Panc1 (cell line): ENCODE results near the gene FAM98C. TPM values are rescaled to one million over a fixed set of nuclear protein-coding genes. Genes with fewer than 3 reads are reported as not detected.

Experiments used
- ATAC-seq: fragments of 200-7000 bp; cut with Tn5 transposase; 2 replicates; pipeline ENCODE4 v1.9.1; 2020; ENCODE audit warnings: mild to moderate bottlenecking, moderate library complexity
- BruUV-seq: library from RNA; stranded (reverse); fragments of 400-500 nt; replicated peaks from 2 replicates; lab custom pipeline; 2021; lab: Mats Ljungman, UMichigan
- CTCF ChIA-PET: fragments of 300-600 bp; sonication (Branson Sonifier 250); formaldehyde crosslinking; loops from one replicate; lab custom pipeline; 2022; ENCODE audit warnings: antibody characterized with exemption; lab: Charles Lee
- POLR2A ChIA-PET: fragments of 300-600 bp; sonication (Branson Sonifier 250); formaldehyde crosslinking; loops from one replicate; lab custom pipeline; 2022; ENCODE audit warnings: antibody characterized with exemption; lab: Charles Lee
- DNase-seq: peaks from one replicate; pipeline ENCODE4 v3.0.0-alpha.2; 2010; ENCODE audit warnings: low read depth, low spot score
- H3K27ac ChIP-seq: 2 replicates; pipeline ENCODE4 v1.5.1; 2011; ENCODE audit warnings: mild to moderate bottlenecking, low read length, inconsistent platforms
- H3K27me3 ChIP-seq: fragments of 200-500 bp; sonication (Bioruptor generic); 2 replicates; pipeline ENCODE4 v1.6.0; 2014; ENCODE audit warnings: low read length, inconsistent platforms; ENCODE audit not compliant: control insufficient read depth, insufficient read depth
- H3K36me3 ChIP-seq: fragments of 200-500 bp; sonication (Bioruptor generic); 2 replicates; pipeline ENCODE4 v1.5.1; 2014; ENCODE audit warnings: inconsistent platforms, mild to moderate bottlenecking, low read length, moderate library complexity; ENCODE audit not compliant: control insufficient read depth, insufficient read depth
- H3K4me1 ChIP-seq: 2 replicates; pipeline ENCODE4 v1.5.1; 2011; ENCODE audit warnings: inconsistent platforms, mild to moderate bottlenecking, low read length, moderate library complexity; ENCODE audit not compliant: control insufficient read depth, insufficient read depth
- H3K4me3 ChIP-seq, 2 experiments: 2 replicates each; pipeline ENCODE4 v1.5.1; 2011 to 2012; ENCODE audit warnings: low read depth in 2 of 2, low read length in 2 of 2, mild to moderate bottlenecking in 2 of 2, inconsistent platforms in 1 of 2, moderate library complexity in 1 of 2
- H3K9me3 ChIP-seq: fragments of 200-500 bp; sonication (Bioruptor generic); 2 replicates; pipeline ENCODE4 v1.5.1; 2014; ENCODE audit warnings: low read depth, mild to moderate bottlenecking, inconsistent platforms, low read length, moderate library complexity; ENCODE audit not compliant: control insufficient read depth, insufficient read depth
- CTCF ChIP-seq: fragments of 450-650 bp; IDR thresholded peaks from 2 replicates; pipeline ENCODE4 v1.5.1; 2017; ENCODE audit warnings: mild to moderate bottlenecking
- POLR2AphosphoS5 ChIP-seq: IDR thresholded peaks from 2 replicates; pipeline ENCODE4 v1.6.1; 2012; ENCODE audit warnings: mild to moderate bottlenecking, low read depth, low read length, moderate library complexity
- SIN3A ChIP-seq: IDR thresholded peaks from 2 replicates; pipeline ENCODE4 v1.6.1; 2012; ENCODE audit warnings: low read depth, mild to moderate bottlenecking, low read length, moderate library complexity, borderline replicate concordance; ENCODE audit not compliant: insufficient read depth
- TCF7L2 ChIP-seq: IDR thresholded peaks from 2 replicates; pipeline ENCODE4 v1.6.1; 2011; ENCODE audit warnings: mild to moderate bottlenecking, low read depth, low read length, inconsistent platforms
- in situ Hi-C: cut with HindIII; loops from 2 replicates; pipeline ENCODE4 v1.10.0; 2016; ENCODE audit warnings: low sequenced_read_pairs, low pct_unique_long_range_greater_than_20kb
- intact Hi-C: fragments of 100-400 bp; cut with micrococcal nuclease; formaldehyde crosslinking; loops from one replicate; pipeline ENCODE4 v1.10.0; 2022; ENCODE audit not compliant: unreplicated experiment
- total RNA-seq: library from RNA; stranded (reverse); gene quantifications from one replicate; pipeline ENCODE4 v1.2.1, GENCODE V29; 2021; ENCODE audit not compliant: unreplicated experiment
- TF ChIP-seq, protein P1 (sequence below), 2 experiments: IDR thresholded peaks; 2 replicates each; pipeline ENCODE4 v1.6.1; 2011 to 2012; ENCODE audit warnings: low read depth in 2 of 2, control low read depth in 1 of 2, low read length in 1 of 2, mild to moderate bottlenecking in 1 of 2, moderate library complexity in 1 of 2; ENCODE audit not compliant: insufficient read depth in 1 of 2

FAM98C gene
- total RNA-seq, 1 experiment from 2014 or later: 24.7 TPM

- DNase-seq: no peak
Observed at GRCh38 chr19:38384209-38385027, 18.5 kb upstream of the FAM98C start.

DNA sequence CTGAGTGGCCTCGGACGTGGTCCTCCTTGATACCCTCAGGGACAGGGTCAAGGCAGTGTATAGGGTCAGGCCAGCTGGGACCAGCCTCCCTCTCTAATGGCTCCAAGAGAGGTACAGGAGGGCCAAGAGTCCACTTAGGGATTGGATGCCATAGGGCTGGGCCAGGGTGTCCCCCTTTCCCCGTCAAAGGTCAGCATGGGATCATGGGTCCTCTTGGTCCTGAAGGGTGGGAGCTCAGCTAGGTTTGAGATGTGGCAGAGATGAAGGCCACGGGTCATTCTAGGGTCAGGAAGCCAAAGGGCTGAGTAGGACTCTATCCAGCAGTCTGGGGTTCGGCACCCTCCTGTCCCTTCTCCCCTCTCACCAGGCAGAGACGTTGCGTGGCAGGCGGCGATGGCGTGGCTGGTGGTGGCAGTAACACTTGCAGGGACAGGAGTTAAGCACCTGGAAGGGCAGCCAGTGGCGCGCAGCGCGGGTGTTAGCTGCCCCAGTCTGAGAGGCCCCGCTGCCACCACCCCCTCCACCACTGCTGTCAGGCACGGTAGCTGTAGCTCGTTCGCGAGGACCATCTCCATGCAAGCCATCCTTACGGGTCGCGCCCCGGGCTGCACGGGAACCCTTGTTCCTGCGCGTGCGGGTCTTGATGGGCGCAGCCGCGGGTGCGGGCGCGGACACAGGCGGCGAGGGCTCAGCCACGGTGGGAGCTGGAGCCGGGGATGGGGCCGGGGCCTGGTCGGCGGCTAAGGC, 17.7 kb upstream of the FAM98C start:
- no TSS peak for BruUV-seq
- Histone ChIP-seq H3K27ac (no peak overlapping the region), H3K27me3 (no peaks in the 10 kb centered on the region), H3K4me3 (no peak overlapping the region), H3K4me1 (peaks cover 10% of the 10 kb centered on the region), H3K36me3 (peaks cover 18% of the 10 kb centered on the region), H3K9me3 (no peaks in the 10 kb centered on the region)
- POLR2A ChIA-PET: interaction anchor here (0.6 to 1.4 kb wide), 2 partner anchors 11 to 22 kb away, joined by 3 to 5 read pairs; partner anchors contain the start of gene PSMD8
- in situ Hi-C loops (no loop called here), intact Hi-C loops (no loop called here)
- TF ChIP-seq CTCF (no peak; the same call in 1 of the 2 replicates), POLR2AphosphoS5 (peak; percentile 8; the same call in 1 of the 2 replicates)
- ATAC-seq (no peak), DNase-seq (no peak)
- CTCF ChIA-PET: interaction anchor here (0.6 to 1.6 kb wide), 5 partner anchors 11 to 248 kb away, joined by 3 to 7 read pairs (median 5); partner anchors contain the start of gene PSMD8

More at GRCh38 chr19:38384209-38385027, 18.5 kb upstream of the FAM98C start:
- ATAC-seq: peak; percentile 37
- Histone ChIP-seq H3K36me3 (peaks cover 18% of the 10 kb centered on the region), H3K9me3 (no peaks in the 10 kb centered on the region), H3K4me1 (peaks cover 10% of the 10 kb centered on the region), H3K27ac (no peak overlapping the region; the same call in 1 of the 2 replicates), H3K27me3 (no peaks in the 10 kb centered on the region), H3K4me3 (no peak overlapping the region)
- in situ Hi-C loops (no loop called here), intact Hi-C loops (no loop called here)
- TF ChIP-seq, protein P1, sequence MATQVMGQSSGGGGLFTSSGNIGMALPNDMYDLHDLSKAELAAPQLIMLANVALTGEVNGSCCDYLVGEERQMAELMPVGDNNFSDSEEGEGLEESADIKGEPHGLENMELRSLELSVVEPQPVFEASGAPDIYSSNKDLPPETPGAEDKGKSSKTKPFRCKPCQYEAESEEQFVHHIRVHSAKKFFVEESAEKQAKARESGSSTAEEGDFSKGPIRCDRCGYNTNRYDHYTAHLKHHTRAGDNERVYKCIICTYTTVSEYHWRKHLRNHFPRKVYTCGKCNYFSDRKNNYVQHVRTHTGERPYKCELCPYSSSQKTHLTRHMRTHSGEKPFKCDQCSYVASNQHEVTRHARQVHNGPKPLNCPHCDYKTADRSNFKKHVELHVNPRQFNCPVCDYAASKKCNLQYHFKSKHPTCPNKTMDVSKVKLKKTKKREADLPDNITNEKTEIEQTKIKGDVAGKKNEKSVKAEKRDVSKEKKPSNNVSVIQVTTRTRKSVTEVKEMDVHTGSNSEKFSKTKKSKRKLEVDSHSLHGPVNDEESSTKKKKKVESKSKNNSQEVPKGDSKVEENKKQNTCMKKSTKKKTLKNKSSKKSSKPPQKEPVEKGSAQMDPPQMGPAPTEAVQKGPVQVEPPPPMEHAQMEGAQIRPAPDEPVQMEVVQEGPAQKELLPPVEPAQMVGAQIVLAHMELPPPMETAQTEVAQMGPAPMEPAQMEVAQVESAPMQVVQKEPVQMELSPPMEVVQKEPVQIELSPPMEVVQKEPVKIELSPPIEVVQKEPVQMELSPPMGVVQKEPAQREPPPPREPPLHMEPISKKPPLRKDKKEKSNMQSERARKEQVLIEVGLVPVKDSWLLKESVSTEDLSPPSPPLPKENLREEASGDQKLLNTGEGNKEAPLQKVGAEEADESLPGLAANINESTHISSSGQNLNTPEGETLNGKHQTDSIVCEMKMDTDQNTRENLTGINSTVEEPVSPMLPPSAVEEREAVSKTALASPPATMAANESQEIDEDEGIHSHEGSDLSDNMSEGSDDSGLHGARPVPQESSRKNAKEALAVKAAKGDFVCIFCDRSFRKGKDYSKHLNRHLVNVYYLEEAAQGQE (IDR thresholded peaks at IDR 0.05; ENCODE audit: insufficient read depth in 1 of 2, low read depth in 2 of 2, low read length in 1 of 2): no peak
- TF ChIP-seq SIN3A (no peak), POLR2AphosphoS5 (peak; percentile 34), TCF7L2 (no peak), CTCF (peak; percentile 92; the same call in 1 of the 2 replicates)
- CTCF ChIA-PET: interaction anchor here (0.6 to 1.6 kb wide), 5 partner anchors 10 to 159 kb away, joined by 3 to 7 read pairs (median 5); partner anchors contain the start of gene PSMD8
- POLR2A ChIA-PET: interaction anchor here (0.6 to 1.4 kb wide), 2 partner anchors 10 to 22 kb away, joined by 3 to 5 read pairs; partner anchors contain the start of gene PSMD8
- BruUV-seq: no TSS peak
